Dedifferentiated amniotic fluid mesenchymal stem cell (primary cell): Measurements from ENCODE around the gene INS.

Source experiments
- DNase-seq: peaks from one replicate; pipeline ENCODE4 v3.0.0-alpha.2; 2016; ENCODE audit errors: extremely low spot score

Gene INS

GRCh38 chr11:2114430-2115241 is 46.4 kb downstream of the INS start:
- no peak for DNase-seq

GRCh38 chr11:2113776-2114175 is 47.2 kb downstream of the INS start:
- DNase-seq: no peak

- DNase-seq: no peak
Observed at GRCh38 chr11:2110521-2110920, 50.5 kb downstream of the INS start.
